Uterus (tissue), 2 donors: ENCODE measurements around the gene SPOCK1.

Source experiments
- POLR2A ChIP-seq, 2 donors: fragments of 450-650 bp; IDR thresholded peaks; one replicate each; pipeline ENCODE4 v1.6.1; 2016; ENCODE audit warnings: antibody characterized with exemption in 2 of 2, mild to moderate bottlenecking in 1 of 2, moderate library complexity in 1 of 2
- TF ChIP-seq, protein P1 (sequence below), 4 experiments: fragments of 200-600 bp in 2 of 4; fragments of 450-650 bp in 2 of 4; sonication (generic) in 2 of 4; IDR thresholded peaks; one replicate each; pipeline ENCODE4 v1.5.1; 2016 to 2019; ENCODE audit warnings: antibody characterized with exemption in 4 of 4, mild to moderate bottlenecking in 2 of 4, moderate library complexity in 1 of 4

DNA sequence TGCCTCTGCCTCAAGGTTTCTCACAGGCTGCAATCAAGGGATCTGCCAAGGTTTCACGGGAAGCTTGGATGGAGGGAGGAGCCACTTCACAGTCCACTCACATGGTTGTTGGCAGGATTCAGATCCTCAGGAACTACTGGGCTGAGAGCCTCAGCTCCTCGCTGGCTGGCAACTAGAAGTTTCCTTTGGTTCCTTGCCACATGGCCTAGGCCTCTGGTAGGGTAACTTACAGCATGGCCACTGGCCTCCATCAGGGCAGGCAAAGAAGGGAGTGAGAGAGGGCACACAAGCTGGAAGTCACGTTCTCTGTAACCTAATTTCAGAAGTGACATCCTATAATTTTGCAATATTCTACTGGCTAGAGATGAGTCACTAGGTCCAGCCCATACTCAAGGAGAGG lies 32.2 kb downstream of the SPOCK1 start:
- TF ChIP-seq, protein P1, sequence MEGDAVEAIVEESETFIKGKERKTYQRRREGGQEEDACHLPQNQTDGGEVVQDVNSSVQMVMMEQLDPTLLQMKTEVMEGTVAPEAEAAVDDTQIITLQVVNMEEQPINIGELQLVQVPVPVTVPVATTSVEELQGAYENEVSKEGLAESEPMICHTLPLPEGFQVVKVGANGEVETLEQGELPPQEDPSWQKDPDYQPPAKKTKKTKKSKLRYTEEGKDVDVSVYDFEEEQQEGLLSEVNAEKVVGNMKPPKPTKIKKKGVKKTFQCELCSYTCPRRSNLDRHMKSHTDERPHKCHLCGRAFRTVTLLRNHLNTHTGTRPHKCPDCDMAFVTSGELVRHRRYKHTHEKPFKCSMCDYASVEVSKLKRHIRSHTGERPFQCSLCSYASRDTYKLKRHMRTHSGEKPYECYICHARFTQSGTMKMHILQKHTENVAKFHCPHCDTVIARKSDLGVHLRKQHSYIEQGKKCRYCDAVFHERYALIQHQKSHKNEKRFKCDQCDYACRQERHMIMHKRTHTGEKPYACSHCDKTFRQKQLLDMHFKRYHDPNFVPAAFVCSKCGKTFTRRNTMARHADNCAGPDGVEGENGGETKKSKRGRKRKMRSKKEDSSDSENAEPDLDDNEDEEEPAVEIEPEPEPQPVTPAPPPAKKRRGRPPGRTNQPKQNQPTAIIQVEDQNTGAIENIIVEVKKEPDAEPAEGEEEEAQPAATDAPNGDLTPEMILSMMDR (IDR thresholded peaks at IDR 0.05), result no peak
- TF ChIP-seq POLR2A (IDR thresholded peaks at IDR 0.05), result no peak
